HepG2 (cell line): ENCODE results near the gene NT5M. TPM values are rescaled to one million over a fixed set of nuclear protein-coding genes. Genes with fewer than 3 reads are reported as not detected.

Source experiments
- ATAC-seq: fragments of 200-7000 bp; cut with Tn5 transposase; 3 replicates; pipeline ENCODE4 v1.9.1; 2020; ENCODE audit warnings: mild to moderate bottlenecking, moderate library complexity
- BruUV-seq: library from RNA; stranded (reverse); fragments of 400-500 nt; replicated peaks from 2 replicates; lab custom pipeline; 2021; lab: Mats Ljungman, UMichigan
- CTCF ChIA-PET: fragments of 300-600 bp; formaldehyde crosslinking; extraction: SDS; loops from one replicate; lab custom pipeline; 2021; ENCODE audit warnings: low total read pairs, inconsistent platforms, low intra/inter-chr PET ratio; lab: Yijun Ruan, JAX
- POLR2A ChIA-PET: fragments of 350-600 bp; sonication (Branson Sonifier 250); formaldehyde crosslinking; loops from one replicate; lab custom pipeline; 2020; ENCODE audit warnings: antibody characterized with exemption, inconsistent platforms; lab: Yijun Ruan, JAX
- DNase-seq: peaks from one replicate; pipeline ENCODE4 v3.0.0-alpha.2; 2015; ENCODE audit warnings: low spot score
- FAIRE-seq: peaks from 3 replicates; lab custom pipeline; 2011; peaks lifted over from hg19 to GRCh38; lab: Jason Lieb, UNC
- H2AFZ ChIP-seq: one replicate; pipeline ENCODE4 v1.6.1; 2011; ENCODE audit warnings: low read length, inconsistent platforms
- H3K27ac ChIP-seq: fragments of 300-600 bp; 3 replicates; pipeline ENCODE4 v1.8.0; 2011; ENCODE audit warnings: mixed run types, mild to moderate bottlenecking, mixed read lengths, low read length, inconsistent platforms; ENCODE audit not compliant: insufficient read depth; ENCODE audit errors: extremely low read length
- H3K27me3 ChIP-seq, 2 experiments: fragments of 200-600 bp in 1 of 2; 2 replicates in 1 of 2; 3 replicates in 1 of 2; pipeline versions ENCODE4 v1.6.0 to v1.8.0; 2011; ENCODE audit warnings: low read length in 2 of 2, mild to moderate bottlenecking in 2 of 2, moderate library complexity in 2 of 2, inconsistent platforms in 1 of 2; ENCODE audit not compliant: insufficient read depth in 2 of 2, control insufficient read depth in 1 of 2
- H3K36me3 ChIP-seq, 2 experiments: fragments of 200-600 bp in 1 of 2; replicated peaks in 1 of 2; 2 replicates in 1 of 2; 3 replicates in 1 of 2; pipeline versions ENCODE4 v1.5.1 to v1.8.0; 2011; ENCODE audit warnings: low read length in 2 of 2, inconsistent platforms in 1 of 2; ENCODE audit not compliant: insufficient read depth in 2 of 2, control insufficient read depth in 1 of 2
- H3K4me1 ChIP-seq: 2 replicates; pipeline ENCODE4 v1.5.1; 2012; ENCODE audit warnings: low read length, inconsistent platforms; ENCODE audit not compliant: insufficient read depth
- H3K4me2 ChIP-seq: 2 replicates; pipeline ENCODE4 v1.6.0; 2011; ENCODE audit warnings: low read depth, low read length, inconsistent platforms
- H3K4me3 ChIP-seq, 3 experiments: fragments of 200-600 bp in 1 of 3; sonication (generic), shearing (Covaris generic) in 1 of 3; replicated peaks in 1 of 3; 2 replicates each; pipeline ENCODE4 v1.5.1; 2011 to 2016; ENCODE audit warnings: low read length in 3 of 3, inconsistent platforms in 2 of 3, low read depth in 2 of 3, mild to moderate bottlenecking in 2 of 3, control low read depth in 1 of 3, mixed read lengths in 1 of 3; ENCODE audit not compliant: insufficient read depth in 1 of 3
- H3K79me2 ChIP-seq: one replicate; pipeline ENCODE4 v1.6.1; 2011; ENCODE audit warnings: low read length, inconsistent platforms; ENCODE audit not compliant: insufficient read depth
- H3K9ac ChIP-seq: 2 replicates; pipeline ENCODE4 v1.6.0; 2011; ENCODE audit warnings: mild to moderate bottlenecking, low read depth, low read length, inconsistent platforms; ENCODE audit not compliant: insufficient read depth
- H3K9me3 ChIP-seq: 2 replicates; pipeline ENCODE4 v1.5.1; 2012; ENCODE audit warnings: mild to moderate bottlenecking, low read length
- H4K20me1 ChIP-seq: 2 replicates; pipeline ENCODE4 v1.6.0; 2011; ENCODE audit warnings: inconsistent platforms, mild to moderate bottlenecking, low read length, moderate library complexity; ENCODE audit not compliant: insufficient read depth
- CAMTA2 ChIP-seq: sonication (generic); formaldehyde crosslinking; IDR thresholded peaks from 2 replicates; pipeline ENCODE4 v1.4.0; 2020; ENCODE audit warnings: mild to moderate bottlenecking, missing genetic modification reagents, borderline replicate concordance
- GTF2F1 ChIP-seq: fragments of 150-350 bp; IDR thresholded peaks from 2 replicates; pipeline ENCODE4 v1.6.1; 2014; ENCODE audit warnings: low read length
- KLF9 ChIP-seq: IDR thresholded peaks from 2 replicates; pipeline ENCODE4 v1.6.1; 2016; ENCODE audit warnings: low read depth
- MBNL3 ChIP-seq: fragments of 250-450 bp; sonication (Bioruptor Pico); conservative IDR thresholded peaks from 2 replicates; pipeline ENCODE4 v1.8.0; 2022; ENCODE audit warnings: mild to moderate bottlenecking, inconsistent platforms
- MED1 ChIP-seq: sonication (generic); formaldehyde crosslinking; IDR thresholded peaks from 2 replicates; pipeline ENCODE4 v1.4.0; 2020; ENCODE audit warnings: missing genetic modification reagents
- MTA3 ChIP-seq: sonication (generic); formaldehyde crosslinking; IDR thresholded peaks from 2 replicates; pipeline ENCODE4 v1.4.0; 2020; ENCODE audit warnings: missing genetic modification reagents
- POLR2G ChIP-seq: fragments of 200-400 bp; formaldehyde crosslinking; IDR thresholded peaks from 2 replicates; pipeline ENCODE4 v1.6.1; 2018; ENCODE audit warnings: mild to moderate bottlenecking, low read depth, low read length, moderate library complexity
- ZBTB46 ChIP-seq: sonication (generic); formaldehyde crosslinking; IDR thresholded peaks from 2 replicates; pipeline ENCODE4 v1.4.0; 2020; ENCODE audit warnings: mild to moderate bottlenecking, missing genetic modification reagents, borderline replicate concordance
- ZNF205 ChIP-seq: IDR thresholded peaks from 2 replicates; pipeline ENCODE4 v1.6.1; 2018; ENCODE audit warnings: missing biosample characterization, missing genetic modification reagents
- ZNF432 ChIP-seq: sonication (generic); formaldehyde crosslinking; IDR thresholded peaks from 2 replicates; pipeline ENCODE4 v1.5.0; 2020; ENCODE audit warnings: missing genetic modification reagents, mild to moderate bottlenecking, borderline replicate concordance
- ZNF501 ChIP-seq: sonication (generic); formaldehyde crosslinking; IDR thresholded peaks from 2 replicates; pipeline ENCODE4 v1.5.1; 2020; ENCODE audit warnings: mild to moderate bottlenecking, moderate library complexity, missing genetic modification reagents
- WGBS: methylation state at CpG from one replicate; pipeline ENCODE4 v1.1.6; 2017; ENCODE audit warnings: low lambda C conversion rate; 5-methylcytosine and 5-hydroxymethylcytosine counted together
- in situ Hi-C: cut with HindIII; loops from 2 replicates; pipeline ENCODE4 v1.10.0; 2017; ENCODE audit warnings: low pct_unique_long_range_greater_than_20kb; ENCODE audit not compliant: extremely low pct_ligation_motif_present
- intact Hi-C: fragments of 100-400 bp; cut with micrococcal nuclease; formaldehyde crosslinking; loops from one replicate; pipeline ENCODE4 v1.10.0; 2022; ENCODE audit not compliant: unreplicated experiment
- polyA plus RNA-seq, 8 experiments: library from polyadenylated mRNA; depleted of rRNA in 3 of 8; stranded (reverse) in 7 of 8; unstranded in 1 of 8; fragments of >200 nt; fragmentation: Illumina TruSeq in 4 of 8; extraction: Trizol in 4 of 8; gene quantifications; 2 replicates each; pipeline versions ENCODE4 v1.2.1 to v1.2.3, GENCODE V29; 2011 to 2016; ENCODE audit warnings: low read depth in 4 of 8, missing spikeins in 1 of 8, mixed read lengths in 1 of 8; ENCODE audit not compliant: insufficient read depth in 1 of 8
- total RNA-seq, 5 experiments: library from RNA; depleted of rRNA; stranded (reverse); fragments of >200 nt; fragmentation: Illumina TruSeq; extraction: Trizol; gene quantifications; 2 replicates each; pipeline ENCODE4 v1.2.3, GENCODE V29; 2016; ENCODE audit warnings: low read depth in 1 of 5
- TF ChIP-seq, protein P1 (sequence below): sonication (generic); formaldehyde crosslinking; IDR thresholded peaks from 2 replicates; pipeline ENCODE4 v1.8.1; 2023; ENCODE audit warnings: mild to moderate bottlenecking, moderate library complexity, missing genetic modification reagents
- TF ChIP-seq, protein P2 (sequence below): sonication (generic); formaldehyde crosslinking; conservative IDR thresholded peaks from 2 replicates; pipeline ENCODE4 v1.8.0; 2022; ENCODE audit warnings: missing genetic modification reagents
- TF ChIP-seq, protein P3 (sequence below): IDR thresholded peaks from 2 replicates; pipeline ENCODE4 v1.6.1; 2018; ENCODE audit warnings: missing genetic modification reagents

The NT5M gene
- total and polyA plus RNA-seq, 2 of the 13 experiments (the other 11 are each of a cell fraction or from before 2014, with no cell fraction given), result 0.55 to 0.78 TPM

- no peaks in the 10 kb centered on the region for H3K79me2 ChIP-seq
- 13% methylated on average over 3 of the region's 3 CpGs for WGBS
- no peak overlapping the region for H3K4me2 ChIP-seq
- TF ChIP-seq KLF9 (CRISPR knock-in tag) (no peak), MBNL3 (CRISPR knock-in tag) (no peak), MTA3 (CRISPR knock-in tag) (no peak), GTF2F1 (no peak), POLR2G (no peak), MED1 (CRISPR knock-in tag) (no peak), ZNF501 (no peak), ZNF432 (no peak), CAMTA2 (CRISPR knock-in tag) (no peak), ZBTB46 (CRISPR knock-in tag) (no peak), ZNF205 (no peak)
- TF ChIP-seq, protein P1, sequence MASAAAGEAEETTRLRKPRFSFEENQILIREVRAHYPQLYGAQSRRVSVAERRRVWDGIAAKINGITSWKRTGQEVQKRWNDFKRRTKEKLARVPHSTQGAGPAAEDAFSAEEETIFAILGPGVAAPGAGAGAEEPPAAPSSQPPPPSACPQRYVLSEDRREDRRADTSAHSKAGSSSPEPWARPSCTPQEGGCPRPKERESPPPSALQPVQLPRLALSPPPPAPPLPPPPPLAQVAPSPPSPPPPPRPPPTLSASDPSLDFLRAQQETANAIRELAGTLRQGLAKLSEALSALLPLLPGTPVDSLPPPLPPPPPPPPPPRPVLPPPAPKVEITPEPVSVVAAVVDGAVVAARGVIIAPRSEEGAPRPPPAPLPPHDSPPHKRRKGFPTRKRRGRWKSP (CRISPR knock-in tag), result no peak
- TF ChIP-seq, protein P2, sequence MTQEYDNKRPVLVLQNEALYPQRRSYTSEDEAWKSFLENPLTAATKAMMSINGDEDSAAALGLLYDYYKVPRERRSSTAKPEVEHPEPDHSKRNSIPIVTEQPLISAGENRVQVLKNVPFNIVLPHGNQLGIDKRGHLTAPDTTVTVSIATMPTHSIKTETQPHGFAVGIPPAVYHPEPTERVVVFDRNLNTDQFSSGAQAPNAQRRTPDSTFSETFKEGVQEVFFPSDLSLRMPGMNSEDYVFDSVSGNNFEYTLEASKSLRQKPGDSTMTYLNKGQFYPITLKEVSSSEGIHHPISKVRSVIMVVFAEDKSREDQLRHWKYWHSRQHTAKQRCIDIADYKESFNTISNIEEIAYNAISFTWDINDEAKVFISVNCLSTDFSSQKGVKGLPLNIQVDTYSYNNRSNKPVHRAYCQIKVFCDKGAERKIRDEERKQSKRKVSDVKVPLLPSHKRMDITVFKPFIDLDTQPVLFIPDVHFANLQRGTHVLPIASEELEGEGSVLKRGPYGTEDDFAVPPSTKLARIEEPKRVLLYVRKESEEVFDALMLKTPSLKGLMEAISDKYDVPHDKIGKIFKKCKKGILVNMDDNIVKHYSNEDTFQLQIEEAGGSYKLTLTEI (CRISPR knock-in tag), result no peak
- TF ChIP-seq, protein P3, sequence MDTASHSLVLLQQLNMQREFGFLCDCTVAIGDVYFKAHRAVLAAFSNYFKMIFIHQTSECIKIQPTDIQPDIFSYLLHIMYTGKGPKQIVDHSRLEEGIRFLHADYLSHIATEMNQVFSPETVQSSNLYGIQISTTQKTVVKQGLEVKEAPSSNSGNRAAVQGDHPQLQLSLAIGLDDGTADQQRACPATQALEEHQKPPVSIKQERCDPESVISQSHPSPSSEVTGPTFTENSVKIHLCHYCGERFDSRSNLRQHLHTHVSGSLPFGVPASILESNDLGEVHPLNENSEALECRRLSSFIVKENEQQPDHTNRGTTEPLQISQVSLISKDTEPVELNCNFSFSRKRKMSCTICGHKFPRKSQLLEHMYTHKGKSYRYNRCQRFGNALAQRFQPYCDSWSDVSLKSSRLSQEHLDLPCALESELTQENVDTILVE, result no peak
- ATAC-seq (no peak), FAIRE-seq (no peak), DNase-seq (no peak)
- H3K9ac ChIP-seq, result no peak overlapping the region
- POLR2A ChIA-PET, result no interaction called here
- no peaks in the 10 kb centered on the region; a peak in 1 of 5 replicates for H3K27me3 ChIP-seq
- no peaks in the 10 kb centered on the region for H3K36me3 ChIP-seq
- no TSS peak for BruUV-seq
- no peaks in the 10 kb centered on the region for H3K9me3 ChIP-seq
- H2AFZ ChIP-seq, result no peak overlapping the region
- in situ Hi-C loops, result no loop called here
- no peaks in the 10 kb centered on the region for H4K20me1 ChIP-seq
- CTCF ChIA-PET, result no interaction called here
- H3K4me1 ChIP-seq, result peaks cover 17% of the 10 kb centered on the region
- H3K27ac ChIP-seq, result no peak overlapping the region
- no peak overlapping the region for H3K4me3 ChIP-seq
- intact Hi-C loops, result no loop called here
Measured at GRCh38 chr17:17298108-17298507, 5.1 kb upstream of the NT5M start.
